Transverse colon (tissue), 4 donors: ENCODE measurements around the gene ZMYND11. TPM values are rescaled to one million over a fixed set of nuclear protein-coding genes. Genes with fewer than 3 reads are reported as not detected.

ENCODE experiments used
- DNase-seq: peaks from one replicate; pipeline ENCODE4 v3.0.0-alpha.2; 2019
- H3K27ac ChIP-seq, 4 donors: fragments of 200-600 bp; sonication (generic); 2 replicates each; pipeline ENCODE4 v1.5.1; 2016 to 2018; ENCODE audit warnings: inconsistent platforms in 4 of 4
- H3K27me3 ChIP-seq: fragments of 200-600 bp; sonication (generic); 2 replicates; pipeline ENCODE4 v1.5.1; 2017; ENCODE audit warnings: inconsistent platforms
- H3K36me3 ChIP-seq, 4 donors: fragments of 200-600 bp; sonication (generic); 2 replicates each; pipeline ENCODE4 v1.5.1; 2017 to 2019; ENCODE audit warnings: inconsistent platforms in 4 of 4
- H3K4me1 ChIP-seq, 4 donors: fragments of 200-600 bp; sonication (generic); 2 replicates each; pipeline ENCODE4 v1.5.1; 2017 to 2020; ENCODE audit warnings: inconsistent platforms in 4 of 4
- H3K4me3 ChIP-seq, 4 donors: fragments of 200-600 bp; sonication (generic); 1 replicate in 1 of 4; 2 replicates in 3 of 4; pipeline versions ENCODE4 v1.5.1 to v1.6.1; 2017 to 2019; ENCODE audit warnings: inconsistent platforms in 4 of 4
- H3K9me3 ChIP-seq, 2 donors: fragments of 200-600 bp; sonication (generic); 2 replicates each; pipeline ENCODE4 v1.5.1; 2017 to 2019; ENCODE audit warnings: inconsistent platforms in 2 of 2
- EP300 ChIP-seq: sonication (generic); formaldehyde crosslinking; IDR thresholded peaks from one replicate; pipeline ENCODE4 v1.6.1; 2017; ENCODE audit warnings: antibody characterized with exemption, low read depth
- POLR2A ChIP-seq: fragments of 450-650 bp; IDR thresholded peaks from one replicate; pipeline ENCODE4 v1.6.1; 2016; ENCODE audit warnings: antibody characterized with exemption, mild to moderate bottlenecking, moderate library complexity
- POLR2AphosphoS5 ChIP-seq, 3 donors: sonication (generic); formaldehyde crosslinking; IDR thresholded peaks; one replicate each; pipeline ENCODE4 v1.6.1; 2016; ENCODE audit warnings: antibody characterized with exemption in 3 of 3
- WGBS, 2 donors: methylation state at CpG; one replicate each; pipeline ENCODE4 v1.1.5; 2018; ENCODE audit warnings: low coverage in 1 of 2; 5-methylcytosine and 5-hydroxymethylcytosine counted together
- in situ Hi-C, 4 donors: fragments of 200-750 bp; cut with MboI; loops; one replicate each; pipeline versions ENCODE4 v1.15.0 to v1.15.1; 2017; ENCODE audit warnings: low sequenced_read_pairs in 3 of 4, low pct_ligation_motif_present in 1 of 4, low pct_unique_long_range_greater_than_20kb in 1 of 4
- intact Hi-C: fragments of 100-400 bp; cut with DNase I; formaldehyde crosslinking; loops from one replicate; pipeline ENCODE4 v1.15.1; 2023; ENCODE audit warnings: low total_unique reads
- total RNA-seq, 4 donors: library from RNA; depleted of rRNA; stranded (reverse); fragments of >200 nt; gene quantifications; one replicate each; pipeline ENCODE4 v1.1.0, GENCODE V29; 2016
- TF ChIP-seq, protein P1 (sequence below), 5 experiments: fragments of 200-600 bp in 3 of 5; fragments of 450-650 bp in 2 of 5; sonication (generic) in 3 of 5; IDR thresholded peaks; 1 replicate in 2 of 5; 2 replicates in 3 of 5; pipeline ENCODE4 v1.5.1; 2016 to 2017; ENCODE audit warnings: antibody characterized with exemption in 5 of 5, inconsistent platforms in 3 of 5, mild to moderate bottlenecking in 2 of 5, moderate library complexity in 1 of 5

Gene ZMYND11
- total RNA-seq, 4 donors from 2014 or later, result 41.1 to 69.1 (median 54.2) TPM

DNA sequence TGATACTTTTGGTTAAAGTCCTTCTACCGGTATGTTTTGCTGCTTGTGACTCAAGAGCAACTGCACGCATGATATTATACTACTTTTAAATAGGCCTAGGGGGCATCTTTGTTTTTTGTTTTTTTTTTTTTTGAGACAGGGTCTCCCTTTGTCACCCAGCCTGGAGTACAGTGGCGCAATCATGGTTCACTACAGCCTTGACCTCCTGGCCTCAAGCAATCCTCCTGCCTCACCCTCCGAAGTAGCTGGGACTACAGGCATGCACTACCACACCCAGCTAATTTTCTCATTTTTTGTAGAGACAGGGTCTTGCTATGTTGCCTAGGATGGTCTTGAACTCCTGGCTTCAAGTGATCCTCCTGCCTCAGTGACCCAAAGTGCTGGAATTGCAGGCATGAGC, 80.2 kb downstream of the ZMYND11 start:
- intact Hi-C loops, result no loop called here
- no peaks in the 10 kb centered on the region for H3K9me3 ChIP-seq
- H3K4me1 ChIP-seq, result peaks cover 0 to 6% (median 2%) of the 10 kb centered on the region in 4 donors
- in situ Hi-C loops, result no loop called here
- H3K36me3 ChIP-seq, result peaks cover 0 to 5% (median 2%) of the 10 kb centered on the region in 4 donors
- H3K4me3 ChIP-seq, result no peak overlapping the region
- 91 to 98% methylated on average over 4 of the region's 4 CpGs for WGBS, 2 donors
- no peak for DNase-seq
- TF ChIP-seq, protein P1, sequence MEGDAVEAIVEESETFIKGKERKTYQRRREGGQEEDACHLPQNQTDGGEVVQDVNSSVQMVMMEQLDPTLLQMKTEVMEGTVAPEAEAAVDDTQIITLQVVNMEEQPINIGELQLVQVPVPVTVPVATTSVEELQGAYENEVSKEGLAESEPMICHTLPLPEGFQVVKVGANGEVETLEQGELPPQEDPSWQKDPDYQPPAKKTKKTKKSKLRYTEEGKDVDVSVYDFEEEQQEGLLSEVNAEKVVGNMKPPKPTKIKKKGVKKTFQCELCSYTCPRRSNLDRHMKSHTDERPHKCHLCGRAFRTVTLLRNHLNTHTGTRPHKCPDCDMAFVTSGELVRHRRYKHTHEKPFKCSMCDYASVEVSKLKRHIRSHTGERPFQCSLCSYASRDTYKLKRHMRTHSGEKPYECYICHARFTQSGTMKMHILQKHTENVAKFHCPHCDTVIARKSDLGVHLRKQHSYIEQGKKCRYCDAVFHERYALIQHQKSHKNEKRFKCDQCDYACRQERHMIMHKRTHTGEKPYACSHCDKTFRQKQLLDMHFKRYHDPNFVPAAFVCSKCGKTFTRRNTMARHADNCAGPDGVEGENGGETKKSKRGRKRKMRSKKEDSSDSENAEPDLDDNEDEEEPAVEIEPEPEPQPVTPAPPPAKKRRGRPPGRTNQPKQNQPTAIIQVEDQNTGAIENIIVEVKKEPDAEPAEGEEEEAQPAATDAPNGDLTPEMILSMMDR (IDR thresholded peaks at IDR 0.05), result no peak
- TF ChIP-seq POLR2A (no peak), POLR2AphosphoS5 (IDR thresholded peaks at IDR 0.05) (no peak), EP300 (no peak)
- H3K27me3 ChIP-seq, result no peaks in the 10 kb centered on the region
- no peak overlapping the region for H3K27ac ChIP-seq

- peaks cover 0 to 6% (median 2%) of the 10 kb centered on the region in 4 donors for H3K4me1 ChIP-seq
- H3K27ac ChIP-seq, result no peak overlapping the region
- H3K27me3 ChIP-seq, result no peaks in the 10 kb centered on the region
- intact Hi-C loops, result no loop called here
- DNase-seq, result no peak
- TF ChIP-seq POLR2A, result no peak
- 57 to 67% methylated on average over 1 of the region's 1 CpG for WGBS, 2 donors
- H3K9me3 ChIP-seq, result no peaks in the 10 kb centered on the region
- H3K36me3 ChIP-seq, result no peaks in the 10 kb centered on the region
- in situ Hi-C loops, result no loop called here
- H3K4me3 ChIP-seq, result no peak overlapping the region
These were observed 83.5 kb downstream of the ZMYND11 start for GRCh38 chr10:218798-219197.

GRCh38 chr10:219731-220472, 84.6 kb downstream of the ZMYND11 start:
- H3K36me3 ChIP-seq, result no peaks in the 10 kb centered on the region
- TF ChIP-seq, protein P1 (IDR thresholded peaks at IDR 0.05), result no peak
- no peak for TF ChIP-seq POLR2AphosphoS5 (IDR thresholded peaks at IDR 0.05)
- no peak for TF ChIP-seq POLR2A
- WGBS, 2 donors, result 53 to 64% methylated on average over 2 of the region's 2 CpGs
- H3K27ac ChIP-seq, result no peak overlapping the region
- H3K4me3 ChIP-seq, result no peak overlapping the region
- intact Hi-C loops, result no loop called here
- in situ Hi-C loops, result no loop called here
- no peaks in the 10 kb centered on the region for H3K9me3 ChIP-seq
- no peak for DNase-seq
- H3K27me3 ChIP-seq, result no peaks in the 10 kb centered on the region
- H3K4me1 ChIP-seq, result peaks cover 0 to 6% (median 2%) of the 10 kb centered on the region in 4 donors

DNA sequence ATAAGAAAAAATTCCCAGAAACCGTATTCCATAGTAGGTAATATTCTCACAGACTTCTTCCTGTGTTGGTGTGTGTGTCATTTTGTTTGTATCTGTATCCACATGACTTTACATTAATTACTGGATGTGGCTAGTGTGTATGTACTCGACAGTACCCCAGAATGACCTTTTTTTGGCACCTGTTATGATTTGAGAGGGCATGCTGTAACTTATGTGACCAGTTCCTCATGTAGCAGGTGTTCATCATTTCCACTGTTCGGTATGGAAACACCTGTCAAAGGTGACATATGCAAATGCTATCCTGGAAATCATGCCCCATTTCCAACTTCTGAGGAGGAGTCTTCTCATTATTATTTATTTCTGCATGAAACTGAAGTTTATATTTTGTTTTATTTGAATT, 89.3 kb downstream of the ZMYND11 start:
- Histone ChIP-seq H3K4me3 (no peak overlapping the region), H3K27me3 (no peaks in the 10 kb centered on the region), H3K4me1 (no peaks in the 10 kb centered on the region), H3K9me3 (no peaks in the 10 kb centered on the region), H3K27ac (no peak overlapping the region), H3K36me3 (no peaks in the 10 kb centered on the region)
- no peak for TF ChIP-seq POLR2A
- TF ChIP-seq EP300, result no peak
- TF ChIP-seq, protein P1 (IDR thresholded peaks at IDR 0.05), result no peak
- TF ChIP-seq POLR2AphosphoS5 (IDR thresholded peaks at IDR 0.05), result no peak
- intact Hi-C loops (no loop called here), in situ Hi-C loops (no loop called here)
- DNase-seq, result no peak
- 62 to 65% methylated on average over 3 of the region's 3 CpGs for WGBS, 2 donors

DNA sequence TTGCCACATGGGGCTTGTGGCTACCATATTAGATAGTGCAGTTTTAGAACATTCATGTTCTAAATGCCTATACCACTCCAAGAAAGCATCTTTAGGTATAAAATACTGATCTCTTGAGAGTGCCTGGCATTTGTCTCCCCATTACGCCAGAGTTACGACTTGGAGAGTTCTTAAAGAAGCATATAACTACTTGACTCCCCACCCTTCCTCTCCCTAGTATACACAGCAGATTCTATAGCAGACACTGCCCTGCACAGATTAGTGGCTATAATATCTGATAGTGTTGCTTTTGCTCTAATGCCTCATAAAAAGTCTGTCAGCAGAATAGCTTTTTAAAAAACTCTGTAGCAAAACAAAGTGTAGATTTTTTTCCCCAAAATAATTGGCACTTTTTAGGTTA, 90.8 kb downstream of the ZMYND11 start:
- H3K9me3 ChIP-seq, result no peaks in the 10 kb centered on the region
- no peak overlapping the region for H3K27ac ChIP-seq
- in situ Hi-C loops, result no loop called here
- H3K36me3 ChIP-seq, result no peaks in the 10 kb centered on the region
- no peaks in the 10 kb centered on the region for H3K27me3 ChIP-seq
- H3K4me1 ChIP-seq, result no peaks in the 10 kb centered on the region
- 84 to 100% methylated on average over 2 of the region's 2 CpGs for WGBS, 2 donors
- intact Hi-C loops, result no loop called here
- no peak overlapping the region for H3K4me3 ChIP-seq
- TF ChIP-seq POLR2AphosphoS5 (IDR thresholded peaks at IDR 0.05), result no peak
- no peak for TF ChIP-seq POLR2A
- no peak for TF ChIP-seq EP300
- TF ChIP-seq, protein P1 (IDR thresholded peaks at IDR 0.05), result no peak
- DNase-seq, result no peak
